Body of pancreas (tissue), 4 donors: ENCODE results near the gene TBL1Y. TPM values are rescaled to one million over a fixed set of nuclear protein-coding genes. Genes with fewer than 3 reads are reported as not detected.
A peak's percentile ranks its signal among the peaks of the same experiment; 100 is the strongest.

Source experiments
- ATAC-seq: fragments of 150-250 bp; one replicate; pipeline ENCODE4 v1.9.1; 2016
- DNase-seq, 4 donors: peaks; one replicate each; pipeline ENCODE4 v3.0.0-alpha.2; 2019
- H3K27ac ChIP-seq, 4 donors: fragments of 200-600 bp; sonication (generic); 1 replicate in 3 of 4; 2 replicates in 1 of 4; pipeline versions ENCODE4 v1.5.1 to v1.6.1; 2016 to 2019; ENCODE audit warnings: mild to moderate bottlenecking in 1 of 4, mixed read lengths in 1 of 4, moderate library complexity in 1 of 4
- H3K27me3 ChIP-seq, 2 donors: fragments of 200-600 bp; sonication (generic); one replicate each; pipeline ENCODE4 v1.6.0; 2016; ENCODE audit warnings: mild to moderate bottlenecking in 1 of 2
- H3K36me3 ChIP-seq, 2 donors: fragments of 200-600 bp; sonication (generic); replicated peaks in 1 of 2; 2 replicates each; pipeline ENCODE4 v1.5.1; 2016; ENCODE audit warnings: low read depth in 2 of 2; ENCODE audit not compliant: insufficient read depth in 1 of 2
- H3K4me1 ChIP-seq: fragments of 200-600 bp; sonication (generic); one replicate; pipeline ENCODE4 v1.6.0; 2016
- H3K4me3 ChIP-seq, 2 donors: fragments of 200-600 bp; sonication (generic); 1 replicate in 1 of 2; 2 replicates in 1 of 2; pipeline ENCODE4 v1.5.1; 2016 to 2019
- H3K9me3 ChIP-seq, 3 donors: fragments of 200-600 bp; sonication (generic); 1 replicate in 2 of 3; 2 replicates in 1 of 3; pipeline ENCODE4 v1.5.1; 2016
- CTCF ChIP-seq, 7 experiments: fragments of 450-650 bp in 4 of 7; fragments of 200-600 bp in 3 of 7; sonication (generic) in 3 of 7; IDR thresholded peaks; one replicate each; pipeline ENCODE4 v1.5.1; 2016 to 2019; ENCODE audit warnings: antibody characterized with exemption in 7 of 7
- POLR2A ChIP-seq, 3 donors: fragments of 450-650 bp; IDR thresholded peaks; one replicate each; pipeline ENCODE4 v1.6.1; 2016; ENCODE audit warnings: antibody characterized with exemption in 3 of 3, mild to moderate bottlenecking in 2 of 3
- WGBS, 2 donors: methylation state at CpG; one replicate each; pipeline ENCODE4 v1.1.5; 2017; 5-methylcytosine and 5-hydroxymethylcytosine counted together
- intact Hi-C: fragments of 100-400 bp; cut with DNase I; formaldehyde crosslinking; loops from one replicate; pipeline ENCODE4 v1.15.1; 2023
- total RNA-seq, 2 donors: library from RNA; depleted of rRNA; stranded (reverse); fragments of >200 nt; gene quantifications; one replicate each; pipeline ENCODE4 v1.1.0, GENCODE V29; 2016

TBL1Y gene
- total RNA-seq, 2 donors from 2014 or later: not detected

GRCh38 chrY:6928265-6928664, 17.8 kb downstream of the TBL1Y start:
- H3K4me1 ChIP-seq: peaks cover 7% of the 10 kb centered on the region
- 67% methylated on average over 4 of the region's 4 CpGs; no CpG with 5 or more reads in 1 of the 2 donors for WGBS, 2 donors
- H3K27ac ChIP-seq: no peak overlapping the region
- TF ChIP-seq CTCF (IDR thresholded peaks at IDR 0.05) (no peak), POLR2A (IDR thresholded peaks at IDR 0.05) (no peak)
- no peaks in the 10 kb centered on the region for H3K9me3 ChIP-seq
- DNase-seq (no peak), ATAC-seq (no peak)
- no peaks in the 10 kb centered on the region for H3K27me3 ChIP-seq
- no peaks in the 10 kb centered on the region for H3K36me3 ChIP-seq
- intact Hi-C loops: no loop called here
- H3K4me3 ChIP-seq: no peak overlapping the region

- no peak overlapping the region for H3K27ac ChIP-seq
- H3K4me1 ChIP-seq: peaks cover 7% of the 10 kb centered on the region
- WGBS, 2 donors: no CpG with 5 or more reads among the region's 1 CpG
- H3K36me3 ChIP-seq: no peaks in the 10 kb centered on the region
- no peaks in the 10 kb centered on the region for H3K9me3 ChIP-seq
- TF ChIP-seq CTCF (IDR thresholded peaks at IDR 0.05): no peak
- TF ChIP-seq POLR2A (IDR thresholded peaks at IDR 0.05): no peak
- no peak for ATAC-seq
- no peak for DNase-seq
- no peak overlapping the region for H3K4me3 ChIP-seq
- intact Hi-C loops: no loop called here
- no peaks in the 10 kb centered on the region for H3K27me3 ChIP-seq
These were observed 18.7 kb downstream of the TBL1Y start for GRCh38 chrY:6929237-6929636.

- H3K9me3 ChIP-seq: no peaks in the 10 kb centered on the region
- intact Hi-C loops: no loop called here
- no peak overlapping the region for H3K27ac ChIP-seq
- H3K27me3 ChIP-seq: no peaks in the 10 kb centered on the region
- 7 to 17% methylated on average over 4 of the region's 4 CpGs for WGBS, 2 donors
- H3K36me3 ChIP-seq: no peaks in the 10 kb centered on the region
- H3K4me3 ChIP-seq: no peak overlapping the region
- no peak for DNase-seq
- no peak for TF ChIP-seq CTCF (IDR thresholded peaks at IDR 0.05)
- no peak for TF ChIP-seq POLR2A (IDR thresholded peaks at IDR 0.05)
- peaks cover 7% of the 10 kb centered on the region for H3K4me1 ChIP-seq
- ATAC-seq: no peak
These were observed 21.4 kb downstream of the TBL1Y start for GRCh38 chrY:6931779-6932396.

- ATAC-seq (no peak), DNase-seq (no peak)
- TF ChIP-seq POLR2A (IDR thresholded peaks at IDR 0.05) (no peak), CTCF (IDR thresholded peaks at IDR 0.05) (no peak)
- Histone ChIP-seq H3K36me3 (no peaks in the 10 kb centered on the region), H3K27me3 (no peaks in the 10 kb centered on the region), H3K27ac (no peak overlapping the region), H3K4me1 (peaks cover 7% of the 10 kb centered on the region), H3K4me3 (no peak overlapping the region), H3K9me3 (no peaks in the 10 kb centered on the region)
- WGBS, 2 donors: 100% methylated on average over 2 of the region's 2 CpGs
- intact Hi-C loops: no loop called here
These were observed 25.0 kb downstream of the TBL1Y start for GRCh38 chrY:6935497-6935896.

- Histone ChIP-seq H3K36me3 (no peaks in the 10 kb centered on the region), H3K27ac (no peak overlapping the region), H3K4me3 (no peak overlapping the region), H3K4me1 (no peaks in the 10 kb centered on the region), H3K27me3 (no peaks in the 10 kb centered on the region), H3K9me3 (no peaks in the 10 kb centered on the region)
- TF ChIP-seq POLR2A (IDR thresholded peaks at IDR 0.05) (no peak), CTCF (IDR thresholded peaks at IDR 0.05) (peak in 4 of 7 experiments; percentile 13 to 27 (median 17))
- intact Hi-C loops: no loop called here
- no peak for DNase-seq
- ATAC-seq: no peak
These were observed 37.2 kb downstream of the TBL1Y start for GRCh38 chrY:6947695-6948094.
